ENCODE results near the gene AJAP1. TPM values are rescaled to one million over a fixed set of nuclear protein-coding genes. Genes with fewer than 3 reads are reported as not detected.
A peak's percentile ranks its signal among the peaks of the same experiment; 100 is the strongest.

AJAP1 gene
- polyA plus RNA-seq, 6 donors from 2014 or later: not detected

- H3K4me1 Mint-ChIP-seq: no peaks in the 10 kb centered on the region
- no peak for DNase-seq
- peaks cover 0 to 11% (median 1%) of the 10 kb centered on the region in 7 donors for H3K9me3 Mint-ChIP-seq
- peaks cover 0 to 6% of the 10 kb centered on the region in 2 donors for H3K36me3 Mint-ChIP-seq
- H3K4me3 Mint-ChIP-seq: no peak overlapping the region
- peaks cover 0 to 10% (median 10%) of the 10 kb centered on the region in 3 donors for H3K27me3 Mint-ChIP-seq
- H3K27ac Mint-ChIP-seq: no peak overlapping the region
- no peak for ATAC-seq (ENCODE audit: low read depth in 2 of 2)
Measured at GRCh38 chr1:4695241-4695640, 40.8 kb downstream of the AJAP1 start.

- Mint-ChIP-seq H3K27me3 (peaks cover 0 to 15% (median 10%) of the 10 kb centered on the region in 3 donors), H3K4me1 (no peaks in the 10 kb centered on the region), H3K9me3 (peaks cover 0 to 11% (median 1%) of the 10 kb centered on the region in 7 donors), H3K36me3 (peaks cover 0 to 6% of the 10 kb centered on the region in 2 donors), H3K27ac (no peak overlapping the region), H3K4me3 (no peak overlapping the region)
- ATAC-seq (ENCODE audit: low read depth in 2 of 2) (no peak), DNase-seq (no peak)
Measured at GRCh38 chr1:4696161-4696745, 41.8 kb downstream of the AJAP1 start.

GRCh38 chr1:4696753-4697152, 42.3 kb downstream of the AJAP1 start:
- Mint-ChIP-seq H3K4me3 (no peak overlapping the region), H3K27me3 (peaks cover 0 to 15% (median 12%) of the 10 kb centered on the region in 3 donors), H3K4me1 (no peaks in the 10 kb centered on the region), H3K27ac (no peak overlapping the region), H3K36me3 (peaks cover 0 to 6% of the 10 kb centered on the region in 2 donors), H3K9me3 (peaks cover 0 to 11% (median 1%) of the 10 kb centered on the region in 7 donors)
- ATAC-seq (ENCODE audit: low read depth in 2 of 2): no peak
- no peak for DNase-seq

- H3K27ac Mint-ChIP-seq: no peak overlapping the region
- H3K27me3 Mint-ChIP-seq: peaks cover 0 to 18% (median 15%) of the 10 kb centered on the region in 3 donors
- H3K36me3 Mint-ChIP-seq: peaks cover 0 to 6% of the 10 kb centered on the region in 2 donors
- DNase-seq (no peak), ATAC-seq (ENCODE audit: low read depth in 2 of 2) (no peak)
- peaks cover 0 to 11% (median 1%) of the 10 kb centered on the region in 7 donors for H3K9me3 Mint-ChIP-seq
- H3K4me3 Mint-ChIP-seq: no peak overlapping the region
- no peaks in the 10 kb centered on the region for H3K4me1 Mint-ChIP-seq
Measured at GRCh38 chr1:4697801-4698200, 43.4 kb downstream of the AJAP1 start.

GRCh38 chr1:4698911-4699310, 44.5 kb downstream of the AJAP1 start:
- Mint-ChIP-seq H3K27ac (no peak overlapping the region), H3K4me1 (no peaks in the 10 kb centered on the region), H3K9me3 (peaks cover 0 to 11% (median 1%) of the 10 kb centered on the region in 7 donors), H3K36me3 (peaks cover 0 to 6% of the 10 kb centered on the region in 2 donors), H3K4me3 (no peak overlapping the region), H3K27me3 (peaks cover 0 to 18% (median 15%) of the 10 kb centered on the region in 3 donors)
- ATAC-seq (ENCODE audit: low read depth in 2 of 2) (no peak), DNase-seq (no peak)

GRCh38 chr1:4699376-4700301, 45.2 kb downstream of the AJAP1 start:
- Mint-ChIP-seq H3K27me3 (peaks cover 0 to 16% (median 10%) of the 10 kb centered on the region in 3 donors), H3K36me3 (peaks cover 0 to 6% of the 10 kb centered on the region in 2 donors), H3K4me3 (no peak overlapping the region), H3K27ac (no peak overlapping the region), H3K4me1 (no peaks in the 10 kb centered on the region), H3K9me3 (peaks cover 0 to 9% (median 1%) of the 10 kb centered on the region in 7 donors)
- DNase-seq (no peak), ATAC-seq (ENCODE audit: low read depth in 2 of 2) (no peak)

GRCh38 chr1:4700801-4701200, 46.4 kb downstream of the AJAP1 start:
- Mint-ChIP-seq H3K27ac (no peak overlapping the region), H3K27me3 (peaks cover 0 to 8% (median 5%) of the 10 kb centered on the region in 3 donors), H3K9me3 (peaks cover 0 to 2% (median 0%) of the 10 kb centered on the region in 7 donors), H3K4me1 (no peaks in the 10 kb centered on the region), H3K4me3 (peak overlapping the region in 1 of 8 donors; percentile 76), H3K36me3 (no peaks in the 10 kb centered on the region)
- no peak for DNase-seq
- ATAC-seq (ENCODE audit: low read depth in 2 of 2): no peak

GRCh38 chr1:4701276-4701675, 46.9 kb downstream of the AJAP1 start:
- peaks cover 0 to 8% (median 5%) of the 10 kb centered on the region in 3 donors for H3K27me3 Mint-ChIP-seq
- no peaks in the 10 kb centered on the region for H3K4me1 Mint-ChIP-seq
- H3K9me3 Mint-ChIP-seq: peaks cover 0 to 2% (median 0%) of the 10 kb centered on the region in 7 donors
- DNase-seq (no peak), ATAC-seq (ENCODE audit: low read depth in 2 of 2) (no peak)
- no peak overlapping the region for H3K27ac Mint-ChIP-seq
- H3K4me3 Mint-ChIP-seq: no peak overlapping the region
- no peaks in the 10 kb centered on the region for H3K36me3 Mint-ChIP-seq

- Mint-ChIP-seq H3K27ac (no peak overlapping the region), H3K4me1 (no peaks in the 10 kb centered on the region), H3K9me3 (peaks cover 0 to 2% (median 0%) of the 10 kb centered on the region in 7 donors), H3K4me3 (no peak overlapping the region), H3K36me3 (no peaks in the 10 kb centered on the region), H3K27me3 (peaks cover 0 to 13% (median 5%) of the 10 kb centered on the region in 3 donors)
- no peak for ATAC-seq (ENCODE audit: low read depth in 2 of 2)
- DNase-seq: no peak
Measured at GRCh38 chr1:4702464-4702863, 48.1 kb downstream of the AJAP1 start.

- Mint-ChIP-seq H3K27me3 (peaks cover 0 to 16% (median 5%) of the 10 kb centered on the region in 3 donors), H3K27ac (no peak overlapping the region), H3K36me3 (no peaks in the 10 kb centered on the region), H3K4me3 (no peak overlapping the region), H3K9me3 (peaks cover 0 to 2% (median 0%) of the 10 kb centered on the region in 7 donors), H3K4me1 (no peaks in the 10 kb centered on the region)
- ATAC-seq (ENCODE audit: low read depth in 2 of 2) (no peak), DNase-seq (no peak)
Measured at GRCh38 chr1:4702932-4703331, 48.5 kb downstream of the AJAP1 start.

- ATAC-seq (ENCODE audit: low read depth in 2 of 2) (no peak), DNase-seq (no peak)
- H3K4me1 Mint-ChIP-seq: no peaks in the 10 kb centered on the region
- peaks cover 0 to 2% (median 0%) of the 10 kb centered on the region in 7 donors for H3K9me3 Mint-ChIP-seq
- no peak overlapping the region for H3K27ac Mint-ChIP-seq
- H3K4me3 Mint-ChIP-seq: no peak overlapping the region
- H3K36me3 Mint-ChIP-seq: no peaks in the 10 kb centered on the region
- peaks cover 0 to 16% (median 5%) of the 10 kb centered on the region in 3 donors for H3K27me3 Mint-ChIP-seq
Measured at GRCh38 chr1:4703646-4704045, 49.2 kb downstream of the AJAP1 start.

GRCh38 chr1:4708840-4709507, 54.6 kb downstream of the AJAP1 start:
- Mint-ChIP-seq H3K27ac (no peak overlapping the region), H3K4me1 (peaks cover 0 to 2% (median 0%) of the 10 kb centered on the region in 3 donors), H3K9me3 (peaks cover 0 to 3% (median 0%) of the 10 kb centered on the region in 7 donors), H3K36me3 (no peaks in the 10 kb centered on the region), H3K27me3 (peaks cover 7 to 20% (median 19%) of the 10 kb centered on the region in 3 donors), H3K4me3 (no peak overlapping the region)
- DNase-seq: no peak
- no peak for ATAC-seq (ENCODE audit: low read depth in 2 of 2)

- no peak for DNase-seq
- Mint-ChIP-seq H3K9me3 (peaks cover 0 to 4% (median 0%) of the 10 kb centered on the region in 7 donors), H3K4me3 (no peak overlapping the region), H3K27ac (no peak overlapping the region), H3K27me3 (peaks cover 7 to 20% (median 19%) of the 10 kb centered on the region in 3 donors), H3K36me3 (no peaks in the 10 kb centered on the region), H3K4me1 (peaks cover 0 to 2% (median 0%) of the 10 kb centered on the region in 3 donors)
- ATAC-seq (ENCODE audit: low read depth in 2 of 2): no peak
Measured at GRCh38 chr1:4709641-4710040, 55.2 kb downstream of the AJAP1 start.

Data from naive B cell (primary cell).